Kidney (tissue), 14 donors: ENCODE results near the gene MBNL3. TPM values are rescaled to one million over a fixed set of nuclear protein-coding genes. Genes with fewer than 3 reads are reported as not detected.

Experiments
- DNase-seq, 5 donors: peaks; one replicate each; pipeline ENCODE4 v3.0.0-alpha.2; 2013 to 2020
- FAIRE-seq: peaks from 2 replicates; lab custom pipeline; 2012; peaks lifted over from hg19 to GRCh38; lab: Jason Lieb, UNC
- H3K27ac ChIP-seq, 2 donors: one replicate each; pipeline ENCODE4 v1.7.0; 2013; ENCODE audit warnings: low read depth in 2 of 2, low read length in 2 of 2, inconsistent platforms in 1 of 2
- H3K27me3 ChIP-seq: one replicate; pipeline ENCODE4 v1.7.1; 2013; ENCODE audit warnings: low read length, inconsistent platforms; ENCODE audit not compliant: control insufficient read depth, insufficient read depth
- H3K36me3 ChIP-seq, 3 donors: one replicate each; pipeline versions ENCODE4 v1.7.0 to v1.7.1; 2013; ENCODE audit warnings: low read length in 3 of 3, control low read depth in 1 of 3, inconsistent platforms in 1 of 3; ENCODE audit not compliant: insufficient read depth in 3 of 3, control insufficient read depth in 2 of 3
- H3K4me1 ChIP-seq, 3 donors: one replicate each; pipeline versions ENCODE4 v1.7.0 to v1.7.1; 2013; ENCODE audit warnings: low read length in 3 of 3, inconsistent platforms in 1 of 3, low read depth in 1 of 3; ENCODE audit not compliant: control insufficient read depth in 2 of 3, insufficient read depth in 2 of 3
- H3K4me3 ChIP-seq, 3 donors: one replicate each; pipeline versions ENCODE4 v1.7.0 to v1.8.1; 2013; ENCODE audit warnings: low read length in 3 of 3, control low read depth in 1 of 3, inconsistent platforms in 1 of 3
- H3K9ac ChIP-seq, 3 donors: one replicate each; pipeline versions ENCODE4 v1.7.0 to v1.7.1; 2013; ENCODE audit warnings: low read length in 3 of 3, control low read depth in 1 of 3, inconsistent platforms in 1 of 3
- H3K9me3 ChIP-seq, 3 donors: one replicate each; pipeline versions ENCODE4 v1.7.0 to v1.7.1; 2013; ENCODE audit warnings: low read length in 3 of 3, control low read depth in 1 of 3, inconsistent platforms in 1 of 3; ENCODE audit not compliant: control insufficient read depth in 2 of 3, insufficient read depth in 1 of 3
- CTCF ChIP-seq: IDR thresholded peaks from 3 replicates; pipeline ENCODE4 v1.5.1; 2012; ENCODE audit warnings: mild to moderate bottlenecking, moderate library complexity, borderline replicate concordance; ENCODE audit not compliant: insufficient read depth; ENCODE audit errors: extremely low read depth
- intact Hi-C: fragments of 100-400 bp; cut with DNase I; formaldehyde crosslinking; loops from one replicate; pipeline ENCODE4 v1.11.1; 2022
- polyA plus RNA-seq: library from polyadenylated mRNA; stranded (reverse); fragments of 350-450 nt; fragmentation: Illumina TruSeq; extraction: RNeasy Lipid Tissue Mini Kit (QIAGEN cat#74804); gene quantifications from one replicate; pipeline ENCODE4 v1.2.3, GENCODE V29; 2014; ENCODE audit warnings: low read depth, low replicate concordance; ENCODE audit not compliant: insufficient read depth
- total RNA-seq: library from RNA; stranded (reverse); fragmentation: NEBNext Ultra II Directional; extraction: Animal tissue kit (Norgen Biotek cat#: 25700); gene quantifications from one replicate; pipeline ENCODE4 v1.2.1, GENCODE V29; 2021
- donor health status: control.
- donor health status: control.
- donor health status: control.
- donor health status: control.
- donor health status: control.
- donor health status: DM: yes; HTN: yes; CAD: no.
- donor health status: Normal renal cell carcinoma (clear cell type).

Gene MBNL3
- total and polyA plus RNA-seq, 2 donors from 2014 or later: 3.3 to 34.5 TPM

- FAIRE-seq: no peak
Observed at GRCh38 chrX:132470831-132471230, 18.0 kb downstream of the MBNL3 start.

GRCh38 chrX:132470179-132470578 lies 18.7 kb downstream of the MBNL3 start:
- H3K9ac ChIP-seq: no peak overlapping the region
- H3K36me3 ChIP-seq: no peaks in the 10 kb centered on the region
- H3K4me3 ChIP-seq: no peak overlapping the region
- no peaks in the 10 kb centered on the region for H3K9me3 ChIP-seq
- H3K27ac ChIP-seq: no peak overlapping the region
- intact Hi-C loops: no loop called here
- no peak for TF ChIP-seq CTCF
- FAIRE-seq: no peak
- DNase-seq: no peak
- H3K4me1 ChIP-seq: no peaks in the 10 kb centered on the region
- peaks cover 2% of the 10 kb centered on the region for H3K27me3 ChIP-seq

More at GRCh38 chrX:132470831-132471230, 18.0 kb downstream of the MBNL3 start:
- intact Hi-C loops: no loop called here
- Histone ChIP-seq H3K27me3 (peaks cover 2% of the 10 kb centered on the region), H3K9me3 (no peaks in the 10 kb centered on the region), H3K4me3 (no peak overlapping the region), H3K4me1 (no peaks in the 10 kb centered on the region), H3K27ac (no peak overlapping the region), H3K36me3 (no peaks in the 10 kb centered on the region), H3K9ac (no peak overlapping the region)
- TF ChIP-seq CTCF: no peak
- no peak for DNase-seq

- no peak for DNase-seq
- no peak overlapping the region for H3K27ac ChIP-seq
- no peaks in the 10 kb centered on the region for H3K27me3 ChIP-seq
- no peaks in the 10 kb centered on the region for H3K36me3 ChIP-seq
- no peak for FAIRE-seq
- H3K4me3 ChIP-seq: no peak overlapping the region
- TF ChIP-seq CTCF: no peak
- H3K9ac ChIP-seq: no peak overlapping the region
- intact Hi-C loops: no loop called here
- no peaks in the 10 kb centered on the region for H3K4me1 ChIP-seq
- H3K9me3 ChIP-seq: no peaks in the 10 kb centered on the region
Observed at GRCh38 chrX:132468454-132468853, 20.4 kb downstream of the MBNL3 start.

GRCh38 chrX:132467989-132468388 lies 20.8 kb downstream of the MBNL3 start:
- intact Hi-C loops: no loop called here
- no peak for TF ChIP-seq CTCF
- peak in 1 of 5 donors; percentile 8 for DNase-seq
- no peak for FAIRE-seq
- no peaks in the 10 kb centered on the region for H3K4me1 ChIP-seq
- no peaks in the 10 kb centered on the region for H3K9me3 ChIP-seq
- H3K9ac ChIP-seq: no peak overlapping the region
- H3K4me3 ChIP-seq: no peak overlapping the region
- no peaks in the 10 kb centered on the region for H3K27me3 ChIP-seq
- H3K36me3 ChIP-seq: no peaks in the 10 kb centered on the region
- H3K27ac ChIP-seq: no peak overlapping the region
